ENCODE data around the gene GRK1.

The GRK1 gene

DNA sequence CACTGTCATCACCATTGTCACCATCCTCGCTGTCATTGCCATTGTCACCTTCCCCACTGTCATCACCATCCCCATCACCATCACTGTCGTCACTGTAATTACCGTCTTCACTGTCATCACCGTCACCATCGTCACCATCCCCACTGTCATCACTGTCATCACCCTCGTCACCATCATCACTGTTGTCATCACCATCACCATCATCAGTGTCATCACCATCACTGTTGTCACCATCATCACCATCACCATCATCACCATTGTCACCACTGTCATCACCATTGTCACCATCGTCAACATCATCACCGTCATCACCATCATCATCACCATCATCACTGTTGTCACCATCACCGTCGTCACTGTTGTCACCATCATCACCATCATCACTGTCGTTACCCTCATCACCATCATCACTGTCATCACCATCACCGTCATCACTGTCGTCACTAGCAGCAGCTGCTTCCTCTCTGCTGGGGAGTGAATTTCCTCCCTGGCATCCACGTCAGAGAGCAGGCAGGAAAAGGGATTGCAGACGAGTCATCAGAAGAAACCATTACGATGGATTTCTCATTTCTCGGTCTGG lies 119.3 kb downstream of the GRK1 start:
- DNase-seq (ENCODE audit: insufficient read length, low spot score) (no peak), FAIRE-seq (no peak)

Data from GM19239 (cell line).